ENCODE data around the gene ULBP2. TPM values are rescaled to one million over a fixed set of nuclear protein-coding genes. Genes with fewer than 3 reads are reported as not detected.

Gene ULBP2
- polyA plus RNA-seq, 2 of the 4 experiments (the other 2 are of a cell fraction), result 2.7 to 4.5 TPM

GRCh38 chr6:149934249-149935156 lies 7.3 kb upstream of the ULBP2 start (continued):
- peak; percentile 71 to 77 for TF ChIP-seq RAD21 (conservative IDR thresholded peaks at IDR 0.05 in 1 of 2, IDR thresholded peaks at IDR 0.05 in 1 of 2)
- TF ChIP-seq, protein P1, sequence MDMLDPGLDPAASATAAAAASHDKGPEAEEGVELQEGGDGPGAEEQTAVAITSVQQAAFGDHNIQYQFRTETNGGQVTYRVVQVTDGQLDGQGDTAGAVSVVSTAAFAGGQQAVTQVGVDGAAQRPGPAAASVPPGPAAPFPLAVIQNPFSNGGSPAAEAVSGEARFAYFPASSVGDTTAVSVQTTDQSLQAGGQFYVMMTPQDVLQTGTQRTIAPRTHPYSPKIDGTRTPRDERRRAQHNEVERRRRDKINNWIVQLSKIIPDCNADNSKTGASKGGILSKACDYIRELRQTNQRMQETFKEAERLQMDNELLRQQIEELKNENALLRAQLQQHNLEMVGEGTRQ (IDR thresholded peaks at IDR 0.05), result no peak
- TF ChIP-seq FOSL2 (IDR thresholded peaks at IDR 0.05), result no peak
- TF ChIP-seq FOSL2 (CRISPR knock-in tag; IDR thresholded peaks at IDR 0.05), result peak; percentile 7; the same call in 1 of the 2 replicates

DNA sequence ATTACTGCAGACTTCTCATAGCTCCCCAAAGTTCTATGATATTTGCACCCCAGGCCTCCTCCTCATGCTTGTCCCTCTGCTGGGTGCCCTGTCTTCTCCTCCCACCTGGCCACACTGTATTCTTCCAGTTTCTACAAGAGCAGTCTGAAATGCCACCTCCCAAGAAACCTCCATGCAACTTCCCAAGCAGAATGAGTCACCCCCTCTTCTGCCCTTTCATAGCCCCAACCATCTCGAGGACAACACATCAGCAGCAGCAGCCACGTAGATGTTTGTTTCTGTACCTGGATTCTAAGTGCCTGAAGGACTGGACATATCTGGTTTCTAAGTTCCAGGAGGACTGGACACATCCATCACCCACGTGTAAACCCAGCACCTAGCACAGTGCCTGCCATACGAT lies 6.6 kb upstream of the ULBP2 start:
- no peak for FAIRE-seq
- WGBS (ENCODE audit: missing lambda C conversion rate), result 34% methylated on average over 4 of the region's 4 CpGs
- ATAC-seq, result no peak
- DNase-seq (ENCODE audit: low read depth in 1 of 2, low spot score in 1 of 2), result no peak
- ChIA-PET POLR2A (no interaction called here), CTCF (interaction anchor here (0.7 to 1.6 kb wide), 7 partner anchors 17 to 882 kb away, joined by 3 to 11 read pairs (median 3); no protein-coding TSS in a partner anchor)
- no peaks in the 10 kb centered on the region for H3K9me3 ChIP-seq
- H3K27ac ChIP-seq, result no peak overlapping the region
- H3K4me3 ChIP-seq, result no peak overlapping the region
- TF ChIP-seq KDM5A (IDR thresholded peaks at IDR 0.05) (no peak), SMC3 (IDR thresholded peaks at IDR 0.05) (no peak), RCOR1 (IDR thresholded peaks at IDR 0.05; ENCODE audit: low read depth, low read length) (no peak), MAZ (IDR thresholded peaks at IDR 0.05; ENCODE audit: borderline replicate concordance, low read depth, low read length) (no peak), MAX (IDR thresholded peaks at IDR 0.05) (no peak), TP53 (CRISPR knock-in tag; IDR thresholded peaks at IDR 0.05) (no peak), EHF (CRISPR knock-in tag; IDR thresholded peaks at IDR 0.05) (no peak), FOSB (CRISPR knock-in tag; IDR thresholded peaks at IDR 0.05) (no peak), CHD4 (IDR thresholded peaks at IDR 0.05; ENCODE audit: borderline replicate concordance) (no peak), E2F6 (IDR thresholded peaks at IDR 0.05; ENCODE audit: borderline replicate concordance, low read depth) (no peak), ZFP36 (IDR thresholded peaks at IDR 0.05; ENCODE audit: borderline replicate concordance, partially characterized antibody) (no peak), EHMT2 (IDR thresholded peaks at IDR 0.05; ENCODE audit: low read depth) (no peak), ESRRA (IDR thresholded peaks at IDR 0.05; ENCODE audit: borderline replicate concordance, low read length) (no peak), HOXA7 (CRISPR knock-in tag; IDR thresholded peaks at IDR 0.05) (no peak), SREBF2 (IDR thresholded peaks at IDR 0.05) (no peak), JUNB (IDR thresholded peaks at IDR 0.05) (no peak), HEYL (CRISPR knock-in tag; IDR thresholded peaks at IDR 0.05) (no peak)
- TF ChIP-seq, protein P1 (IDR thresholded peaks at IDR 0.05), result no peak
- no peak overlapping the region for H3K4me2 ChIP-seq
- peaks cover 4% of the 10 kb centered on the region; the same call in 1 of the 3 replicates for H3K4me1 ChIP-seq

GRCh38 chr6:149935668-149936067 lies 6.1 kb upstream of the ULBP2 start:
- no peak for ATAC-seq
- POLR2A ChIA-PET, result no interaction called here
- CTCF ChIA-PET, result interaction anchor here (0.7 to 1.7 kb wide), 5 partner anchors 16 to 881 kb away, joined by 3 to 11 read pairs (median 4); no protein-coding TSS in a partner anchor
- Histone ChIP-seq H3K27ac (no peak overlapping the region), H3K4me3 (no peak overlapping the region), H3K9me3 (no peaks in the 10 kb centered on the region), H3K4me1 (peaks cover 4% of the 10 kb centered on the region; the same call in 1 of the 3 replicates), H3K4me2 (no peak overlapping the region)
- no peak for DNase-seq (ENCODE audit: low read depth in 1 of 2, low spot score in 1 of 2)
- no peak for FAIRE-seq
- 73% methylated on average over 1 of the region's 2 CpGs for WGBS (ENCODE audit: missing lambda C conversion rate)
- TF ChIP-seq CHD4 (IDR thresholded peaks at IDR 0.05; ENCODE audit: borderline replicate concordance), result no peak
- TF ChIP-seq E2F6 (IDR thresholded peaks at IDR 0.05; ENCODE audit: borderline replicate concordance, low read depth), result no peak
- TF ChIP-seq RFX5 (IDR thresholded peaks at IDR 0.05), result no peak
- TF ChIP-seq CBX8 (IDR thresholded peaks at IDR 0.05), result no peak
- TF ChIP-seq RARB (CRISPR knock-in tag; IDR thresholded peaks at IDR 0.05), result no peak
- no peak for TF ChIP-seq RCOR1 (IDR thresholded peaks at IDR 0.05; ENCODE audit: low read depth, low read length)
- no peak for TF ChIP-seq HOXB5 (CRISPR knock-in tag; IDR thresholded peaks at IDR 0.05)
- TF ChIP-seq FOSB (CRISPR knock-in tag; IDR thresholded peaks at IDR 0.05), result no peak
- TF ChIP-seq FOSL2 (IDR thresholded peaks at IDR 0.05), result no peak
- no peak for TF ChIP-seq FOSL2 (CRISPR knock-in tag; IDR thresholded peaks at IDR 0.05)
- TF ChIP-seq, protein P1 (IDR thresholded peaks at IDR 0.05), result no peak
- TF ChIP-seq, protein P2, sequence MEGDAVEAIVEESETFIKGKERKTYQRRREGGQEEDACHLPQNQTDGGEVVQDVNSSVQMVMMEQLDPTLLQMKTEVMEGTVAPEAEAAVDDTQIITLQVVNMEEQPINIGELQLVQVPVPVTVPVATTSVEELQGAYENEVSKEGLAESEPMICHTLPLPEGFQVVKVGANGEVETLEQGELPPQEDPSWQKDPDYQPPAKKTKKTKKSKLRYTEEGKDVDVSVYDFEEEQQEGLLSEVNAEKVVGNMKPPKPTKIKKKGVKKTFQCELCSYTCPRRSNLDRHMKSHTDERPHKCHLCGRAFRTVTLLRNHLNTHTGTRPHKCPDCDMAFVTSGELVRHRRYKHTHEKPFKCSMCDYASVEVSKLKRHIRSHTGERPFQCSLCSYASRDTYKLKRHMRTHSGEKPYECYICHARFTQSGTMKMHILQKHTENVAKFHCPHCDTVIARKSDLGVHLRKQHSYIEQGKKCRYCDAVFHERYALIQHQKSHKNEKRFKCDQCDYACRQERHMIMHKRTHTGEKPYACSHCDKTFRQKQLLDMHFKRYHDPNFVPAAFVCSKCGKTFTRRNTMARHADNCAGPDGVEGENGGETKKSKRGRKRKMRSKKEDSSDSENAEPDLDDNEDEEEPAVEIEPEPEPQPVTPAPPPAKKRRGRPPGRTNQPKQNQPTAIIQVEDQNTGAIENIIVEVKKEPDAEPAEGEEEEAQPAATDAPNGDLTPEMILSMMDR (IDR thresholded peaks at IDR 0.05), result no peak
- no peak for TF ChIP-seq MAZ (IDR thresholded peaks at IDR 0.05; ENCODE audit: borderline replicate concordance, low read depth, low read length)
- no peak for TF ChIP-seq TFCP2L1 (CRISPR knock-in tag; IDR thresholded peaks at IDR 0.05)
- no peak for TF ChIP-seq JUNB (IDR thresholded peaks at IDR 0.05)
- no peak for TF ChIP-seq ZC3H11A (IDR thresholded peaks at IDR 0.05)
- TF ChIP-seq ESRRA (IDR thresholded peaks at IDR 0.05; ENCODE audit: borderline replicate concordance, low read length), result no peak
